Vagina (tissue), 2 donors: Measurements from ENCODE around the gene LILRA2.

Experiments used
- POLR2A ChIP-seq, 2 donors: fragments of 450-650 bp; IDR thresholded peaks; one replicate each; pipeline ENCODE4 v1.6.1; 2017; ENCODE audit warnings: antibody characterized with exemption in 2 of 2, mild to moderate bottlenecking in 2 of 2, moderate library complexity in 2 of 2
- POLR2AphosphoS5 ChIP-seq, 2 donors: sonication (generic); formaldehyde crosslinking; IDR thresholded peaks; one replicate each; pipeline ENCODE4 v1.9.0; 2017; ENCODE audit warnings: antibody characterized with exemption in 2 of 2, mild to moderate bottlenecking in 2 of 2, low read depth in 1 of 2; ENCODE audit not compliant: insufficient read depth in 1 of 2
- TF ChIP-seq, protein P1 (sequence below), 3 experiments: fragments of 450-650 bp in 2 of 3; fragments of 200-600 bp in 1 of 3; sonication (generic) in 1 of 3; IDR thresholded peaks; one replicate each; pipeline ENCODE4 v1.5.1; 2017 to 2019; ENCODE audit warnings: antibody characterized with exemption in 3 of 3, mild to moderate bottlenecking in 2 of 3, moderate library complexity in 2 of 3

DNA sequence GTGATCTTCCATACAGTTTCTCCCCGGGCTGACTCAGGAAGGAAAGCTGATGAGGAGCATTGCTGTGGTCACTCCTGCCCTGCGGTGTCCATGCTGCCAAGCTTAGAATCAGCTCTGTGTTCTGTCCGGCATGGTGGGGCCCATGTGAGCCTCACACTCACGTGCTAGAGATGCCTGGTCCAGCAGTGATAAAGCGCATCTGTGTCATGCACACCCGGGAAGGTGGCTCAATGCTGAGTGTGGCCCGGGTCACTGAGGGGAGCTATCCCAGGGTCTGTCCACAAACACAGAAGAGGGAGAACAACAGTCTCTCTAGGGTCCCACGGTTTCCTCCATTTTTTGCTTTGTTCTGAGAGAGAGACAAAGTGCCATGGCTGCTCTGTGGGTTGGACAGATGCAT, 53.2 kb downstream of the LILRA2 start:
- TF ChIP-seq, protein P1, sequence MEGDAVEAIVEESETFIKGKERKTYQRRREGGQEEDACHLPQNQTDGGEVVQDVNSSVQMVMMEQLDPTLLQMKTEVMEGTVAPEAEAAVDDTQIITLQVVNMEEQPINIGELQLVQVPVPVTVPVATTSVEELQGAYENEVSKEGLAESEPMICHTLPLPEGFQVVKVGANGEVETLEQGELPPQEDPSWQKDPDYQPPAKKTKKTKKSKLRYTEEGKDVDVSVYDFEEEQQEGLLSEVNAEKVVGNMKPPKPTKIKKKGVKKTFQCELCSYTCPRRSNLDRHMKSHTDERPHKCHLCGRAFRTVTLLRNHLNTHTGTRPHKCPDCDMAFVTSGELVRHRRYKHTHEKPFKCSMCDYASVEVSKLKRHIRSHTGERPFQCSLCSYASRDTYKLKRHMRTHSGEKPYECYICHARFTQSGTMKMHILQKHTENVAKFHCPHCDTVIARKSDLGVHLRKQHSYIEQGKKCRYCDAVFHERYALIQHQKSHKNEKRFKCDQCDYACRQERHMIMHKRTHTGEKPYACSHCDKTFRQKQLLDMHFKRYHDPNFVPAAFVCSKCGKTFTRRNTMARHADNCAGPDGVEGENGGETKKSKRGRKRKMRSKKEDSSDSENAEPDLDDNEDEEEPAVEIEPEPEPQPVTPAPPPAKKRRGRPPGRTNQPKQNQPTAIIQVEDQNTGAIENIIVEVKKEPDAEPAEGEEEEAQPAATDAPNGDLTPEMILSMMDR (IDR thresholded peaks at IDR 0.05), result no peak
- TF ChIP-seq POLR2AphosphoS5 (IDR thresholded peaks at IDR 0.05; ENCODE audit: insufficient read depth in 1 of 2, low read depth in 1 of 2), result no peak
- TF ChIP-seq POLR2A (IDR thresholded peaks at IDR 0.05), result no peak
